GM21825 (cell line): Measurements from ENCODE around the gene TMEM138.
A peak's percentile ranks its signal among the peaks of the same experiment; 100 is the strongest.

Experiments used
- ATAC-seq: cut with Tn5 transposase; IDR thresholded peaks from one replicate; pipeline ENCODE4 v1.9.1; 2021; ENCODE audit warnings: mild to moderate bottlenecking, moderate library complexity; ENCODE audit not compliant: unreplicated experiment

The TMEM138 gene

DNA sequence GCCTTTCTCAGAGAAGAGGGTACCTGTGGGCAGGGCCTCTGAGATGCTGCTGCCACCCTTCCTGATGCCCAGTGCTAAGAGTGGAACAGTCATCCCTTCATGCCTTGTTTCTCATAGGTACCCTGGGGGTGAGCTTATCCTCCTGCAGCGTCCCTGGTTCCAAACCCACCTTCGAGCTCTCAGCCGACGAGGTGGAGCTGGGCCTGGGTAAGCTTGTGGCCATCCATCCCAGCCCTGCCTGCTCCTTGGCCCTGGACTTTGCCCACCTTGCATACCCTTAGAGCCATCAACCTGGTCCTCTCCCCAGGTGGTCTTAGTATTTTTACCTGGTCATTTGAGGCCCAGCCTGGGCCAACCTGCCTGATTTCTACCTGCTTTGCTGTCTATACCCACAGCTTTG lies 20.5 kb upstream of the TMEM138 start:
- ATAC-seq: no peak

DNA sequence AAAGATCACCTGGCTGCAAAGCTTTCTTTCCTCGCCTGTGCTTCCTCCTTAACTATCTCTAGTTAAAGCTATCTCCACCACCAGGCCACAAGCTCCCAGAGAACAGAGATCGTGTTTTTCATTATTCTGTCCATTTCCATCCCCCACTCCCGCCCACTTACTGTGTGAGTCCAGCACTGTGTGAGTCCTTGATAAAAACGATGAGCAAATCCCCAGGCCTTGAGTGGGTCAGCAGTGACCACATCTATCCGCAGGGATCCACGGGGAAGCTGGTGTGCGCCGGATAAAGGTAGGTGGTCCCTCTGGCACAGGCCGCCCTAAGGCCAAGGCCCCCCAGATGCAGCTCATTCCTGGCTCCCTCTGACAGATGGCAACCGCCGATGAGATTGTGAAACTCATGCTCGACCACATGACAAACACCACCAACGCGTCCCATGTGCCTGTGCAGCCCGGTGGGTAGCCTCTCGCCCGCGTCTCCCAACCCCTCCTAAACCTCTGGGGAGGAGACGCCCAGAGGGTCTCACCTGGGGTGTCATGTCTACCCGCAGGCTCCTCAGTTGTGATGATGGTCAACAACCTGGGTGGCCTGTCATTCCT lies 19.9 kb upstream of the TMEM138 start:
- ATAC-seq: no peak

DNA sequence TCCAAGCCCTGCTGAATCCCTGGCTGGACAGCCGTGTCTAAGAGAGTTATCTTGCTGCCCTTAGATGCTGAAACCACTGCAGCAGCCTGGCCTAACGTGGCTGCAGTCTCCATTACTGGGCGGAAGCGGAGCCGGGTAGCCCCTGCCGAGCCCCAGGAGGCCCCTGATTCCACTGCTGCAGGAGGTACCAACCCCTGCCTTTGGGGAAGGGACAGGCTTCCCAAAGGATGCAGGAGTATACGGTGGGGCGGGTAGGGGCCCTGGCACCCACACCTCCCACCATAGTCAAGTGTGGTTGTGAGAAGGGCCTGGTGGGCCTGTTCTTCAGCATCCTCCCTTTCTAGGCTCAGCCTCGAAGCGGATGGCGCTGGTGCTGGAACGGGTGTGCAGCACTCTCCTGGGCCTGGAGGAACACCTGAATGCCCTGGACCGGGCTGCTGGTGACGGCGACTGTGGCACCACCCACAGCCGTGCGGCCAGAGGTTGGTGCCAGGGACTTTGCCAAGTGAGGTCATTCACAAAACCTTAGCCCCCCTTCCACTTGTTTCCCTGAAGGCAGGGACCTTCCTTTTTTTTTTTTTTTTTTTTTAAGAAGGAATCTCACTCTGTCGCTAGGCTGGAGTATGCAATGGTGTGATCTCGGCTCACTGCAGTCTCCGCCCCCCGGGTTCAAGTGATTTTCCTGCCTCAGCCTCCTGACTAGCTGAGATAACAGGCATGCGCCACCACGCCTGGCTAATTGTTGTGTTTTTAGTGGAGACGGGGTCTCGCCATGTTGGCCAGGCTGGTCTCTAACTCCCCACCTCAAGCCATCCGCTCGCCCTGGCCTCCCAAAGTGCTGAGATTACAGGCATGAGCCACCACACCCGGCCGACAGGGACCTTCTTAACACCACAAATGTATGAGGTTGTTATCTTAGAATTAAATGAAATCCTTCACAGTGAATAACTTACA lies 18.1 kb upstream of the TMEM138 start:
- ATAC-seq: no peak

DNA sequence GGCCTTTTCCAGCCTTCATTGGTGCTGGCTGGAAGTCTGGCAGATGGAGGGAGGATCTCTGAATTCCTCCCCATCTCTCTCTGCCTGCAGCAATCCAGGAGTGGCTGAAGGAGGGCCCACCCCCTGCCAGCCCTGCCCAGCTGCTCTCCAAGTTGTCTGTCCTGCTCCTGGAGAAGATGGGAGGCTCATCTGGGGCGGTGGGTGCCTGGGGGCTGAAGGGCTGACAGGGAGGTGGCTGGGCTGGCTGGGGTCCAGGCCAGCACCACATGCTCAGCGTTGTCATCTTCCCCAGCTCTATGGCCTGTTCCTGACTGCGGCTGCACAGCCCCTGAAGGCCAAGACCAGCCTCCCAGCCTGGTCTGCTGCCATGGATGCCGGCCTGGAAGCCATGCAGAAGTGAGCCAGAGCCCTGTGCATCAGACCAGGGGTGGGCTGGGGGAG lies 17.0 kb upstream of the TMEM138 start:
- ATAC-seq: no peak

DNA sequence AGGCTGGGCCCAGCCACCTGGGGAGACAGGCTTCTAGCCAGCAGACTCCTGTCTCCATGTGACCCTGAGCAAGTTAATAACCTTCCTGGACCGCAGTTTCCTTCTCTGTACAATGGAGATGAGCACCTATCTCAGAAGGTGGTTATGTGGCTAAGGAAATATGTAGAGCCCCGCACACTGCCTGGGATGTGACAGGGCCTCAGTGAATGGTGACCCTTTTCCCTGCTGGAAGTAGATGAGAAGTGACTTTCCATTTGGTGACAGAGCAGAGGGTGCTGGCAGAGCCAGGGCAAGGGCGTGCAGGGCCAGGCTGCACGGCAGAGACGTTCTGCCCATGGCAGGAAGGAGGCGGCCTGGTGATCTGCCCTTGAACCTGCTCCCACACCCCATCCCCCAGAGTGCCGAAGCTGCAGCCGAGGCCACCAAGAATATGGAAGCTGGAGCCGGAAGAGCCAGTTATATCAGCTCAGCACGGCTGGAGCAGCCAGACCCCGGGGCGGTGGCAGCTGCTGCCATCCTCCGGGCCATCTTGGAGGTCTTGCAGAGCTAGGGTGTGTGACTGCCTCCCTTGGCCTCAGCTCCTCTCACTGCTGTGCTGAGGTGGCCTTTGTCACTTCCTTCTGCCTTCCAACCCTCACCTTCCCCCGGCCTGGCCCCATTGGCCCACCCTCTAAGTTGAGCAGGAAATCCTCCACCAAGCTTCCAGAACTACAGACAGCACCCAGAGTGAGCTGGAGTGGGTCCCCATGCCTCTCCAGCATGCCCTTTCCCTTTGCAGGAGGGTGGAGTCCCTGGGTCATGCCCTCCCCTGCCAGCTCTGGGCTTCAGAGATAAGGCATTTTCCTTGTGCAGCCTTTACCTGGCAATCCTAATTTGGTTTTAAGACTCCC lies 16.0 kb upstream of the TMEM138 start:
- no peak for ATAC-seq

DNA sequence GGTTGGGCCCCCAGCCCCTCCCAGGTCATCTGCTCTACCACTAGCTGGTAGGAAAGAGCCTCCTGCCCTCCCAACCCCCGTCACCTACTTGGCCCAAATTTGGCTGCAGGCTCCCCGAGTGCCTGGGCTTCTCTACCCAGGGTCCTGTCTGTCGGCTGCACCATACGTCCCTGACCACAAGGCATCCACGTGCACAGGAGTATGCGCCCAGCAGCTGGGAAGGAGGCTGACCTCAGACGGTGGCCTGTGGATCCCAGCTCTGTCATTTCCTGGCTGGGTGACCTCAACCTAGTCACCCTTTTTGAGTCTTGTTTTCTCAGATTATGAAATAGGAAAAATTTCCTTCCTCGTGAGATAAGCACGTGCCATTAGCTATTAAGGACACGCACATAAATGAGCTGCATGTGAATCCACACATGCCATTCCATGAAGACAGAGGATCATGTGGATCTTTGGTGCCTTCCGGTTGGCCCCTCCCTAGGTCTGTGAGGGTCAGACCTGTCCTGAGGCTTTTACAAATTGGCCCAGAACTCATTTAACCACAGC lies 14.2 kb upstream of the TMEM138 start:
- no peak for ATAC-seq

DNA sequence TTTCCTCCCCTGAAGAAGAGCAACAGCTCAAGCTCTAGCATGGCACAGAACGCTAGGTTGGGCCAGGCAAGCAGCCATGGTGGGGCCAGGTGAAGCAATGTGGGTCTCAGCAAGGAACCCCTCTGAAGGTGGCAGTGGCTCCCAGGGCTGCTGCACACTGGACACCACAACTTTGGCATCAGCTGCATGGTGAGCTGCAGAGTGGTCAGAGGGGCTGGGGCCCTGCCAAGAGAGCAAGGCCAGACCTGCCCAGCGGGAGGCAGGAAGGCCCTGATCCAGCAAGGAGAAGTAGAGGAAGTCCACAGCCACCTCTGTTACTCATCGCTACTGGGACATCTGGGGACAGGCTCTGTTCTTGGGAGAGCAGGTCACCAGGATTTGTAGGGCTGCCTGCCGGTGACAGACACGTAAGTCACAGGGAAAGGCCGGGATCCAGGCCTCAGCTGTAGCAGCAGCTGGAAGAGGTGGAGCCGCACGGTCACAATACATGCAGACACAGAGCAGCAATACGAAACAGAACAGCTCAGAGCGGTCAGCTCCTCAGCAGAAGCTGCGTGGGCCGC lies 12.9 kb upstream of the TMEM138 start:
- ATAC-seq: no peak

DNA sequence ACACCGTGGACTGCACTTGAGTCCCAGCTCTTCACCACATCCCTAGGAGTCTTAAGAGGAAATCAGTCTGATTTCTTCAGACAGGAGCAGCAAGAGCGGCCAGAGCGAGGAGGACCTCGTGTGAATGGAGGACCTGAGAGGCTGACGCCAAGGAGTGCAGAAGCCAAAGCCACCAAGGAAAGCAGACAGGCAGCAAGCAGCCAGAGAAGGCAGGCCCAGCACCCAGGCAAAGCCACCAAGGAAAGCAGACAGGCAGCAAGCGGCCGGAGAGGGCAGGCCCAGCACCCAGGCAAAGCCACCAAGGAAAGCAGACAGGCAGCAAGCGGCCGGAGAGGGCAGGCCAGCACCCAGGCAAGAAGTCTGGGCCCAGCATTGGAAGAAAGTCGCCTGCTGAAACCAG lies 12.3 kb upstream of the TMEM138 start:
- no peak for ATAC-seq

DNA sequence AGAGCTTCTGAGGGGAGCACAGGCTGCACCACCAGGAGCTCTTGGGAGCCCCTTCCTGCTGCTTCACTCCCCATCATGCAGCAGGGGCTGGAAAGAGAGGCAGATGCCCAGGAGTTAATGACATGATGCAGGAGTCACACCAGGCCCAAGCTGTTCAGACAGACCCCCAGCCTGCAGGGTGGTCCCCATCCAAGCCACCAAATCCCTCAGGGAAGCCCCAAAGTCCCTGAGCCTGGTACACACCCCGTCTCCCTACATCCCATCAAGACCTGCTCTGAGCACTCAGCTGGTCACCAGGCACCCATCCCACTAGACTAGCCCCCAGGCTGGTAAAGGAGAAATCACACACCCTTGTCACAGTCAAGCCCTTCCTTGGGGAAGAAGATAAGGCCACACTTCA lies 11.8 kb upstream of the TMEM138 start:
- no peak for ATAC-seq

DNA sequence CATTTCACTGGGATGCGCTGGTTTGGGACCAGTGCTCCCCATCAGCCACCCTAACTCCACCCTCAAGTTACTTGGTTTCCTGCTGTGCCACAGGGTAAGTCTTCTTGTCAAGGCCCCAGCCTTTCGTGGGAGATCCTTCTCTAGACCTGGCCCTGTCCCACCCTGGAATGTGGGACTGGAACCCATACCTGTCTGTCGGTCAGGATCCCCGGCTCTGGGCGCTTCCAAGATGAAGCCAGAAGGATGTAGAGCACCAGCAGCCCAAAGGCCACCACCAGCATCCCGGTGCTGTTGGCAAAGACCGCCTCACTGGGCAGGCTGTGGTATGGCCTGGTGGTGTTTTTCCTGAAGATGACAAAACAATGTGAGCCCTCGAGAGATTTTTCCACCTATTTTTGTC lies 11.4 kb upstream of the TMEM138 start:
- ATAC-seq: no peak

DNA sequence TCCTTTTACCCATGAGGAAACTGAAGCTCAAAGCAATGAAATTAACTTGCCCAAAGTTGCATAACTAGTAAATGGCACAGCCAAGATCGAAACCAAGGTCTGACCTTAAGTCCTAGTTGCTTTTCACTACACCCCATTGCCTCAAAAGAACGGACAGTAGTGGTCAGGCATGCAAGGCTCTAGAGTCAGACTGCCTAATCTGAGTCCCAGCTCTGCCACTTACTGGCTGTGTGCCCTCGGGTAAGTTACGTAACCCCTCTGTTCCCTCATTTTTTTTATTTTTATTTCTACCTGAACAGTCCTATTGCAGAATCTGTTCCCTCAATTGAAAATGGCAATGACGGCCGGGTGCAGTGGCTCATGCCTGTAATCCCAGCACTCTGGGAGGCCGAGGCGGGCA lies 10.1 kb upstream of the TMEM138 start:
- no peak for ATAC-seq

DNA sequence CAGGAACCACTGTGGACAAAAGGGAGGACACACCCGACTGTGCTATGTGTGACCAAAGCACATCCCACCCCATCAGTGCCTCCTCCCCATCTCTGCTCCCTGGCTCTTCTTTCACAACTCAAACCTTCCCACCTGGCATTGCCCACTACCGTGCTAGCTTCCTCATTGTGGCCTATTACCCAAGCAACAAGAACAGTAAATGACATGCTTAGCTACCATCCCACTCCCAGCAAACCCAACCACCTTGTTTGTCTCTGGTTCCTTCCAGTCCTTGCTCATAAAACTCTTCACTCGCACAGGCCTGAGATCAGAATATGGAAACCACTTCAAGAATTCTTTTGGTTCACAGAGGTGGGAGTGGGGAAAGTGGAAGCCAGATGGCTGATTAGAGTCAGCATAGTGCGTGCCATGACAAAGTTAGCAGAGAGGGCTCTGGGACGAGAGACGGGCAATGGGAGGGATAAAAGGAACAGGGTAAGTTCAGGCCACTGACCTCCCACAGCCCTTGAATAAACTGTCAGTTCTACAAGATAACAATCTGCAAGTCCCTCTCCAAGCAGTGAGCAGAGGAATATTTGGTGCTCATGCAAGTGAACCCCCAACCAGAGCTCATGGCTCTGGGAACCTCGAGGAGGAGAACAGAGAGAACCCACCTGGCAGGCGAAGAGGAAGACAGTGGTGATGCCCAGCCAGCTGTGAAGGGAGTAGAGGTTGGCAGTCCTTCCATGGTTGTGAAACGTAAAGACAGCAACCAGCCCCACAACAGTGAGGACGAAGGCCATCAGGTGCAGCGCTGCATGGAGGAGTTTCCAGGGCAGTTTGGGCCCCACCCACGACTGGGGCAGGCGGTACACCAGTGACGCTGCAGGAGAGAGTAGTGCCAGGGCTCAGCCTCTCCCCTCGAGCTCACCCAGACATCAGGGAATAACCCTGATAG lies 8.8 kb upstream of the TMEM138 start:
- ATAC-seq: no peak

DNA sequence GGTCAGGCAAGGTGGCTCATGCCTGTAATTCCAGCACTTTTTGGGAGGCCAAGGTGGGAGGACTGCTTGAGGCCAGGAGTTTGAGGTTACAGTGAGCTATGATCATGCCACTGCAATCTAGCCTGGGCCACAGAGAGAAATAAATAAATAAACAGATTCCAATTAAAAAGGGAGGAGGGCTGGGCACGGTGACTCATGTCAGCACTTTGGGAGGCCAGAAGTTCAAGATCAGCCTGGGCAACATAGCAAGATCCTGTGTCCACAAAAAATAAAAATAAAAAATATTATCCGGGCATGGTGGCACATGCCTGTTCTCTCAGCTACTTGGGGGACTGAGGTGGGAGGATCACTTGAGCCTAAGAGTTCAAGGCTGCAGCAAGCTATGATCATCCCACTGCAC lies 8.0 kb upstream of the TMEM138 start:
- no peak for ATAC-seq

DNA sequence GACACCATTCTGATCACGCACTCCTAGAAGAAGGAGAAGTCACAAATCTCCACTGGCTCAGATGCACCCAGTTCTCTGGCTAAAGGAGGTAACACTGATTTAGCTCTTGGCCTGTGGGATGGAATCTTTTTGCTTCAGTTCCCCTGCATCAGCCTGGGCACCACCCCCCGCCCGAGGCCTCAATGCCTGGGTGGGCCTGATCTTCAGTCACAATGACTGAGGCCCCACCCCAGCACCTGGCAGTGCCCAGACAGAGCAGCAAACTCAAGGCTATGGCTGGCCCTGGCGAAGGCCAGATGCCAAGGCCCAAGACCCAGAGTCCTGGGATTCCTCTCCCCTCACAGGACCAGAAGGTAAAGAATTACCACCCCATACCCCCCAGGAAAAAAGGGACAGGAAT lies 5.5 kb upstream of the TMEM138 start:
- ATAC-seq: no peak

DNA sequence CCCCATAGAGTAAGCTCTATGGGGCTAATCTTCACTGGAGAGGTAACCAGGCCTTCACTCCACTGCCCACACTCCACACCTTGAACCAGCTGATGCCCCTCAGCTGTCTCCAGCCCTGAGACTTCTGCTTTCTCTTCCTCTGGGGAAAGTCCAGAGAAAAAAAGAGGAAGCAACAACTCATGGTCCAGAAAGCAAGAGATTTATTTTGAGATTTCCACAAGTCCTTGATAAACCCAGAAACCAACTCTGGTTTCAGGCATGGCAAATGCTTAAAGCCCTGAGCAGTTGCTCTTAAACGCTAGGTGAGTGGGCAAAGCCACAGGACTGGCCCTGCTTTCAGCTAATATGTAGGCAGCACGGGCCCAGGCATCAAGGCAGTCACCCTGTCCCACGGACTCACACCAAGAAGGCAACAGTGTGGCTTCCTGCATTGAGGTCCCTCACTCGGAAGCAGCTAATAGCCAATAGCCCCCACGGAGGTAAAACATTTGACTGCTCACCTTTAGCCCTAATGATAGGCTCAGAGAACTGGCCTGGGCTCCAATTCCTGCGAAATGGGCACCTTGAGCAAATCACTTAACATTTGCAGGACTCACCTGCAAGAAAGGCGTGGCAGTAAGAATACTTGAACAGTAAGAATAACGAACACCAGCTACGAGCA lies 4.8 kb upstream of the TMEM138 start:
- ATAC-seq: peak; percentile 52

DNA sequence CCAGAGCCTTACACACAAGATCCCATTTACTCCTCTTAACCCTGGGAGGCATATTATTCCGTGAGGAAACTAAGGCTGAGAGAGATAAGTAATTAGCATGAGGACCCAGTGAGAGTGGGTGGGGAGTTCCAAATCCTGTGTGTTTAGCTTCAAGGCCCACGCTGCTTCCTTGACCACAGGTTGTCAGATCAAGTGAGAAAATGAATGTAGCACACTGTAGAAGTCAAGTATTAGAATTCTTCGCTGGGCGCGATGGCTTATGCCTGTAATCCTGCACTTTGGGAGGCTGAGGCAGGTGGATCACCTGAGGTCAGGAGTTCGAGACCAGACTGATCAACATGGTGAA lies 4.3 kb upstream of the TMEM138 start:
- ATAC-seq: no peak

DNA sequence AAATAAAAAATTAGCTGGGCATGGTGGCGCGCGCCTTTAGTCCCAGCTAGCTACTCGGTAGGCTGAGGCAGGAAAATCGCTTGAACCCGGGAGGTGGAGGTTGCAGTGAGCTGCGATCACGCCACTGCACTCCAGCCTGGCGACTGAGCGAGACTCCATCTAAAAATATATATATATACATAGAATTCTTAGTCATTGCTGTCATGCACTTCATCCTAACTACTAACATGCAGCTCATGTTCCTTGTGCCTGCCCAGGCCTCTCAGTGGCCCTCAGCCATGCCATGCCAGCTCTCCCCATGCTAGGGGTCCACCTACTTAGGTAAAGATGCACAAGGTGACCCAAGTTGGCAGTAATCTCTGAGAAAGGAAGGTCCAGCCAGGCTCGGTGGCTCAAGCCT lies 3.6 kb upstream of the TMEM138 start:
- no peak for ATAC-seq

DNA sequence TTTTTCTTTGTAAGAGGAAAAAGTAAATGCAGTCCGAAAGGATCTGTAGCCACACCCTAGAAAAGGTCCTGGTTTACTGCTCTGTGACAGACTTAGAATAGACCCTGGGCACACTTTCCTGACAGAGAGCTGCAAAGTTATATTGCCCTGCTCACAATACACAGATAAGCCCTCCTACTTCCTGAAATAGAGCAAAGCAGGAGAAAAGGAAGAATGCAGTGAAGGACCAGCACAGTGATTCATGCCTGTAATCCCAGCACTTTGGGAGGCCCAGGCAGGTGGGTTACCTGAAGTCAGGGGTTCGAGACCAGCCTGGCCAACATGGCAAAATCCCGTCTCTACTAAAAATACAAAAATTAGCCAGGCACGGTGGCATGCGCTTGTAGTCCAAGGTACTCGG lies 2.7 kb upstream of the TMEM138 start:
- no peak for ATAC-seq

DNA sequence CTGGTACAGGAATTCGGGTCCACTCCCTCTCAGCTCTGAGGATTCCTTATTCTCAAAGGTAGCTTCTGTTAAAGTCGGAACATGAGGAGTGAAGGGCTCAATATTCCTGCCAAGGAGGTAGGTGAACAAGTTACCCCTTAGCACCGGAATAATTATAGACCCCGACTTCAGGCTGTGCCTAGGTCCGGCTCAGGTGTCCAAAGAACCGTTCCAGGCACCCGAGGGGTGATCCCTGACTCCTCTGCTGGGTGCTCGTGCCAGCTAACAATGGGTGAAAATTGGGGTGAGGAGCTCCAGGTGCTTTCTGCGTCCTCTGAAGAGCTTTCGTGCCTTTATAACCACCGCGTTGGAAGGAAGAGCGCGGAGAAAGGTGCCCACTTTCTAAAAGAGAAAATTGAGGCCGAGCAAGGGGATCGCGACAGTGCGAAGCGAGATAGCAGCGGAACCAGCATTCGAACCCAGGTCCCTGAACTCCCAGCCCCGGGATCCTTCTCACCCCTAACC lies 885 bp upstream of the TMEM138 start:
- peak; percentile 1 for ATAC-seq
